Stimulated activated CD4-positive, alpha-beta T cell treated with anti-CD3 and anti-CD28 coated beads, Interleukin-15, amount 100 ng/mL, for 24 hours (primary cell): ENCODE results near the gene MRGPRF.
A peak's percentile ranks its signal among the peaks of the same experiment; 100 is the strongest.

ENCODE experiments used
- DNase-seq: peaks from one replicate; pipeline ENCODE4 v3.0.0-alpha.2; 2020

MRGPRF gene

DNA sequence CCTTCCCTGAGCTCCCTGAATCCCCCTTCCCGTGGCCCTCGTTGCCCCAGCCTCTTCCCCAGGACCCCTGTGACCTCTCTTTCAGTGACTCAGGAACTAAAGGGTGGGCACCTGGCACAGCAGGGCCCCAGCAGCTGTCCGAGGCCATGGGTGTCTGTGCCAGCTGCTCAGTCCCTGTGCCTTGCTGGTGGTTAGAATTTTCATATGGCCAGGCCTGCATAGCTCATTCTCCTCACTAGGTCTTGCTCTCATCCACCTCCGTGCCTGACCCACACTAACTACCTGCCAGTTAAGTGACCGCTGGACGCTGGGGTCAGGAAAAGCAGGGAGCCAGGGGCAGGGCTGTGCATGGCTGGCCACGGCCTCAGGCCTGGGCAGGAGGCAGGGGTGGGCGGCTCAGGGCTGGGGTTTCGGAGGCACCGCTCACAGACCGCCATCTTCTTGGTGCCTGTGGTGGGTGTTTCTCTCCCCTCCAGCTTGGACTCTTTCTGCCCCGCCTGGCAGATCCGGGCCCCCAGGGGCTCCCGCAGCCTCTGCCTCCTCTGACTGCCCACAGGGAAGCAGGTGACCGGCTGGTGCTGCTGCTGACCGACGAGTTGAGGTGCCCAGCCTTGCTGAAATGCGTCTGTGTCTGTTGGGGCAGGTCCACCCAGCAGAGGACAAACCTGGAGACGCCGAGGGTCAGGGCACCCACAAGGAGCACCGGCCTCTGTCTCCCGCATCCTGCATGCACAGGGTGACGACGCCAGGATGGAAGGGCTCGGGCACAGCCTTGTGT is 52.6 kb downstream of the MRGPRF start:
- DNase-seq, result no peak

DNA sequence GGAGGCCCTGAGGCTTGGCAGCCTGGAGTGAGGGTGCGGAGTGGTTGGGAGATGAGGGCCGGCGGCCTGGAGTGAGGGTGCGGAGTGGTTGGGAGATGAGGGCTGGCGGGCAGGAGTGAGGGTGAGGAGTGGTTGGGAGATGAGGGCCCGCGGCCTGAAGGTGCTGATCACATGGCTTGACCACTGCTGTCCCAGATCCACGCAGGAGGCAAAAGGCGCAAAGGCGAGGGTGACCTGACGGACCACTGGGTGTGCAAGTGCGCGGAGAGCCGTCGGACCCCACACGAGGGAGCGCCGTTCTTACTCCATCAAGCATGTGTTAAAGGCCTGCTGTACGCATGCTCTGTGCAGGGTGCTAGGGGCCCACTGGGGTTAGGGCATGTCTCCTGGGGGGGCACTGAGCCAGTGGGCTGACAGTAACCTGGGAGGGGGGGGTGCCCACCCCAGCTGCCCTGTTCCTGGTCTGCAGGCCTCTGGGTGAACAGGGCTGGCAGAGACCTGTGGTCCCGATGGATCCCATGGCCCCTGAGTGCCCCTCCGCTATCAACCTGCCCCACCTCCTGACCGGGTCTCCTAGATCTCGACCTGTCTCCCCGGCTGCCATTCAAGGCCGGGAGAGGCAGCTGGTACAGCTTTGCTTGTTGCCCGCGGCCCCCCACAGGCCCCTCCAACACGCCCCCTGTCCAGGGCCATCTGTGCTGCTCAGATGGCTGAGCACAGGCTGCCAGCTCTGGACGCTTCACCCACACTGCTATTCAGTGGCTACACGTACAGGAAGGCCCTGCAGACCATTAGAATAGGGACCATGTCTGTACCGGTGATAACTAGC is 53.4 kb downstream of the MRGPRF start:
- no peak for DNase-seq

DNA sequence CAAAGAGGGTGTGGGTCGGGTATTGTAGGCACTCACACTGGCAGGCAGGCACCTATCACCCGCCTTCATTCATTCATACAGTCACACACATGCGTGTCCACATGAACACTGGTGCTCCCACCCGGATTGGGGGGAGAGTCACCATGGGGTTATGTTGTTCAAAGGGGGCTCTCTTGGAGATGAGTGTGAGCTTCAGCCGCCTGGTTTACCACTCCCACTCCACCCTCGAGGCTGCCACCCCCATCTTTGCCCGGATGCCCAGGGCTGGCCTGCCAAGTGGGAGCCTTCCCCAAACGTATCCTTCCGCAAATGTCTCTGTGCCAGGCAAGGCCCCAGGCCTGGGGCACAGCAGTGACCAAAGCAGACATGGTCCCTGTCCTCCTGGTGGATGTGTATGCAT is 54.8 kb downstream of the MRGPRF start:
- no peak for DNase-seq

DNA sequence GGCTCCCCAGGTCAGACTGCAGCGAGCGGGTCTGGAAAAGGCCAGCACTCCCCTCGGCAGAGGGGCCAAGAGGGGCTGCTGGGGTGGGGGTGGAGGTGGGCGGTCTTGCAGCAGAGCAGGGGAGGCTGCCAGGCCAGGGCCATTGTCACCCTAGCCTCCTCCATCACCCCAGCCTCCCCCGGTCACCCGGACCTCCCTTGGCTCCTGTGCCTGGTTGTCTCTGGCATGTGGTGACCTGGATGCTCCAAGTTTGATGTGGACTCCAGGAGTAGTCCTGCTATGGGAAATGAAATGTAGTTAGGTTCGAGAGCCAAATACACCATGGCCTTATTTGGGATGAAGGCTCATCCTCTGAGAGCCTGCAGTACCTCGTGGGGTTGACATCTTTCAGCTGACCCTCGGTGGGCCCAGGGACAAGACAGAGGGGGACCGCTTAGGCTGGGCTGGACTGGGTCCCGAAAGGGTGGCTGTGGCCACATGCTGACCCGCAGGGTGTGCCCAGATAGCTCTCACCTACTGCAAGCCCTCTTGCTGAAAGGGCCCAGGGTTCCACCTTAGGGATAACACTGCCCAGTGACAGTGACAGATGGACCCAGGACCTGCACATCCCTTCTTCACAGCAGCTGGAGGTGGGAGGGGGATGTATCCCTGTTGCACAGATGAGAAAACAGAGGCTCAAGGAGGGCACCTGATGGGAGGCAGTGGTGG is 56.3 kb downstream of the MRGPRF start:
- DNase-seq, result no peak

DNA sequence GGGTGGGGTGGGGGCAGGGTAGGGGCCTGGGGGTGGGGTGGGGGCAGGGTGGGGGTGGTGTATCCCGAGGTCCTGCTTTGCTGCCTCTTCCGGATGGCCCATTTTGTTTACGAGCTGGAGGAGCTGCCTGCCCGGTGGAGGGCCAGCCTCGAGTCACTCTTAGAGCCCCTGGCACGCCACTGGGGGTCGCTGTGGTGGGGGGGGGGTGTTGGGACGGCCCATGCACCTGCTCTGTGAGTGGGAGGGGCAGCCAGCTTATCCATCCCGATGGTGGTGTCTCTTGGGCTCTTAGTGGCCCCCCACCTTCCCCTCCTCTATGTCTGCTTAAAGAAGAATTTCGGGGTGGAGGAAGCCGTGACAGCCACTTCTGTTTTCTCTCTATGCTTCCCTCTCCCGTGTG is 56.9 kb downstream of the MRGPRF start:
- peak; percentile 15 for DNase-seq

DNA sequence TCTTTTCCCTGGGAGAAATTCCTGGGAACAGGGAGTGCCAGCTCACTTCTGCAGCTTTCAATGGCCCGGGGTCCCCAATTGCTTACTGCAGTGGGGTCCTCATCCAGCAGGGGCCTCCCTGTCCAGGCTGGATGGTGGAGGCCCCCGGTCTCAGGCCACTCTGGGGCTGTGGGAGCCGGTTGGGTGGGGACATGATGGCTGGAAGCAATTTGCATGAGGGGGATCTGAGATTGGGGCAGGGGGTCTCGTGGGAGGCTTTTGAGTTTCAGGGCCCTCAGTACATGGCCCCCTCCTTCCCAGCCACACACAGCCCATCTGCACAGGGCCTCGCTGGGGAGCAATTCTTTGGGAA is 57.5 kb downstream of the MRGPRF start:
- DNase-seq, result no peak

DNA sequence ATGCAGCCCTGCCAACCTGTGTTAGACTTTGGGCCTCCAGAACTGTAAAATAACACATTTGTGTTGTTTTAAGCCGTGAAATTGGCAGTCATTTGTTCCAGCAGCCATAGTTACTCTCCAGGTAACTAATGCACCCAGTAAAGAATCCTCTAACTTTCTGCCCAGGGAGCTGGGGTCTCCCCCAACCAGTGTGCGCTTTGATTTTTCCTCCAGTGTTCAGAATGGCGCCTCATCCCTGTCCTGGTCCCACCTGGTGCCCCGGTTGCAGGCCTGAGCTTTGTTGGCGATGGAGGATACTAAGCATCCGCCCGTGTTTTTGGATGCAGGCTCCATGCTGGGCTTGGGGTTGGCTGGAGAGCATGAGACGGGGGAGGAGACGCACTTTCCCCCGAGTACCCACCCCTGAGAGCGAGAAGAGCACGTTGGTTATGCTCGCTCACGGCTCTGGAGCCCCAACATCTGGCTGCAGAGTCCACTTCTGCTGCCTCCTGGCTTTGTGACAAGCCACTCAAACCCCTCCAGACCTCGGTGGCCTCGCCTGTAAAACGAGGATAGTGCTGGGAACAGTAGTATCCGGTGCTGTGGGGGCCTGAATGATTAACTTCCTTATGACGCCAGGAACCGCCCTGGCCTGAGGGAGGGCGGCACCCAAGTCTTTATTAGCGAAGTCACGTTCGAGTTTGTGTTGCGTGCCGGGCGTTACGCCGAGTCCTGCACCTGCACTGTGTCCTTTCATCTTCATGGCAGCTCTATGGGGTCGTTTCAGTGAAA is 58.0 kb downstream of the MRGPRF start:
- DNase-seq, result no peak
